DND-41 (cell line): Measurements from ENCODE around the gene DIRAS3.

Source experiments
- EZH2 ChIP-seq: IDR thresholded peaks from 3 replicates; pipeline ENCODE4 v1.6.1; 2012; ENCODE audit warnings: borderline replicate concordance, low read depth, mild to moderate bottlenecking, moderate library complexity, low read length, inconsistent platforms; ENCODE audit not compliant: severe bottlenecking
- TF ChIP-seq, protein P1 (sequence below): IDR thresholded peaks from 2 replicates; pipeline ENCODE4 v1.5.1; 2012; ENCODE audit warnings: borderline replicate concordance, low read length, moderate library complexity, mild to moderate bottlenecking; ENCODE audit not compliant: poor library complexity, severe bottlenecking; ENCODE audit errors: extremely low read depth

DNA sequence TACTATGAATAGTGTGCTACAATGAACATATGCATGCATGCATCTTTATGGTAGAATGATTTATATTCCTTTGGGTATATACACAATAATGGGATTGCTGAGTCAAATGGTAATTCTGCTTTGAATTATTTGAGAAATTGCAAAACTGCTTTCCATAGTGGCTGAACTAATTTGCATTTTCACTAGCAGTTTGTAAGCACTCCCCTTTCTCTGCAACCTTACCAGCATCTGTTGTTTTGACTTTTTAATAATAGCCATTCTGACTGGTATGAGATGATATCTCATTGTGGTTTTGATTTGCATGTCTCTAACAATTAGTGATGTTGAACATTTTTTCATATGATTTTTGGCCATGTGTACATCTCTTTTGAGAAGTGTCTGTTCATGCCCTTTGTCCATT lies 24.0 kb upstream of the DIRAS3 start:
- TF ChIP-seq, protein P1, sequence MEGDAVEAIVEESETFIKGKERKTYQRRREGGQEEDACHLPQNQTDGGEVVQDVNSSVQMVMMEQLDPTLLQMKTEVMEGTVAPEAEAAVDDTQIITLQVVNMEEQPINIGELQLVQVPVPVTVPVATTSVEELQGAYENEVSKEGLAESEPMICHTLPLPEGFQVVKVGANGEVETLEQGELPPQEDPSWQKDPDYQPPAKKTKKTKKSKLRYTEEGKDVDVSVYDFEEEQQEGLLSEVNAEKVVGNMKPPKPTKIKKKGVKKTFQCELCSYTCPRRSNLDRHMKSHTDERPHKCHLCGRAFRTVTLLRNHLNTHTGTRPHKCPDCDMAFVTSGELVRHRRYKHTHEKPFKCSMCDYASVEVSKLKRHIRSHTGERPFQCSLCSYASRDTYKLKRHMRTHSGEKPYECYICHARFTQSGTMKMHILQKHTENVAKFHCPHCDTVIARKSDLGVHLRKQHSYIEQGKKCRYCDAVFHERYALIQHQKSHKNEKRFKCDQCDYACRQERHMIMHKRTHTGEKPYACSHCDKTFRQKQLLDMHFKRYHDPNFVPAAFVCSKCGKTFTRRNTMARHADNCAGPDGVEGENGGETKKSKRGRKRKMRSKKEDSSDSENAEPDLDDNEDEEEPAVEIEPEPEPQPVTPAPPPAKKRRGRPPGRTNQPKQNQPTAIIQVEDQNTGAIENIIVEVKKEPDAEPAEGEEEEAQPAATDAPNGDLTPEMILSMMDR, result no peak
- TF ChIP-seq EZH2, result no peak
